ENCODE measurements around the gene NEK6. TPM values are rescaled to one million over a fixed set of nuclear protein-coding genes. Genes with fewer than 3 reads are reported as not detected.

The NEK6 gene
- total and polyA plus RNA-seq, 10 of the 15 experiments (the other 5 are each of a cell fraction or from before 2014, with no cell fraction given) = 31.3 to 161 (median 89.2) TPM

DNA sequence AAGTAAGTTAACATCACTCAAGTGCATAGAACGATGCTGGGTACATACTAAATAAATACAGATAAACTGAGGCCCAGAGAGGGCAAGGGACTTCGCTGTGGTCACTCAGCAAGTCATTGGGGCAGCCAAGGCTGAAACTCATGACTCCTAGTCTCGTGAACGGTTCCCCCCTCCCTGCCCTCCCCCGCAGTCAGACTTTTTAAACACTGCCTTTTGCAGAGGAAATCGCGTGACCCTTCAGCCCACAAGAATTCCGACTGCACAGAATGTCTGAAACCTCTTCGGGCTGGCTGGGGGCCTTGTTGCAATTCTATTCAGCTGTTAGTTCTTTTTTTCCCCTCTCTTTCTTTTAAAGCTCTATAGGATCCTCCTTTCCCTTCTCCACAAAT lies 28.1 kb downstream of the NEK6 start (continued):
- TF ChIP-seq, protein P1, sequence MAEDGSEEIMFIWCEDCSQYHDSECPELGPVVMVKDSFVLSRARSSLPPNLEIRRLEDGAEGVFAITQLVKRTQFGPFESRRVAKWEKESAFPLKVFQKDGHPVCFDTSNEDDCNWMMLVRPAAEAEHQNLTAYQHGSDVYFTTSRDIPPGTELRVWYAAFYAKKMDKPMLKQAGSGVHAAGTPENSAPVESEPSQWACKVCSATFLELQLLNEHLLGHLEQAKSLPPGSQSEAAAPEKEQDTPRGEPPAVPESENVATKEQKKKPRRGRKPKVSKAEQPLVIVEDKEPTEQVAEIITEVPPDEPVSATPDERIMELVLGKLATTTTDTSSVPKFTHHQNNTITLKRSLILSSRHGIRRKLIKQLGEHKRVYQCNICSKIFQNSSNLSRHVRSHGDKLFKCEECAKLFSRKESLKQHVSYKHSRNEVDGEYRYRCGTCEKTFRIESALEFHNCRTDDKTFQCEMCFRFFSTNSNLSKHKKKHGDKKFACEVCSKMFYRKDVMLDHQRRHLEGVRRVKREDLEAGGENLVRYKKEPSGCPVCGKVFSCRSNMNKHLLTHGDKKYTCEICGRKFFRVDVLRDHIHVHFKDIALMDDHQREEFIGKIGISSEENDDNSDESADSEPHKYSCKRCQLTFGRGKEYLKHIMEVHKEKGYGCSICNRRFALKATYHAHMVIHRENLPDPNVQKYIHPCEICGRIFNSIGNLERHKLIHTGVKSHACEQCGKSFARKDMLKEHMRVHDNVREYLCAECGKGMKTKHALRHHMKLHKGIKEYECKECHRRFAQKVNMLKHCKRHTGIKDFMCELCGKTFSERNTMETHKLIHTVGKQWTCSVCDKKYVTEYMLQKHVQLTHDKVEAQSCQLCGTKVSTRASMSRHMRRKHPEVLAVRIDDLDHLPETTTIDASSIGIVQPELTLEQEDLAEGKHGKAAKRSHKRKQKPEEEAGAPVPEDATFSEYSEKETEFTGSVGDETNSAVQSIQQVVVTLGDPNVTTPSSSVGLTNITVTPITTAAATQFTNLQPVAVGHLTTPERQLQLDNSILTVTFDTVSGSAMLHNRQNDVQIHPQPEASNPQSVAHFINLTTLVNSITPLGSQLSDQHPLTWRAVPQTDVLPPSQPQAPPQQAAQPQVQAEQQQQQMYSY (CRISPR knock-in tag; IDR thresholded peaks at IDR 0.05) = no peak
- TF ChIP-seq POLR2A (IDR thresholded peaks at IDR 0.05; ENCODE audit: low read depth, low read length) = no peak
- TF ChIP-seq RFX5 (IDR thresholded peaks at IDR 0.05; ENCODE audit: low read depth, low read length) = no peak
- TF ChIP-seq PAX8 (IDR thresholded peaks at IDR 0.05) = no peak
- TF ChIP-seq SUZ12 (IDR thresholded peaks at IDR 0.05; ENCODE audit: unreplicated experiment) = no peak
- peak; percentile 63; the same call in 1 of the 2 replicates for TF ChIP-seq POLR2AphosphoS5 (IDR thresholded peaks at IDR 0.05; ENCODE audit: low read length)
- TF ChIP-seq YBX1 (IDR thresholded peaks at IDR 0.05) = no peak
- no peak for TF ChIP-seq POLR2AphosphoS2 (IDR thresholded peaks at IDR 0.05; ENCODE audit: low read depth, low read length)
- 0 out of 2 replicates have a peak, but pooled peaks have one; percentile 26 for TF ChIP-seq BACH1 (IDR thresholded peaks at IDR 0.05; ENCODE audit: borderline replicate concordance)
- TF ChIP-seq GATAD2B (conservative IDR thresholded peaks at IDR 0.05; ENCODE audit: low read depth) = no peak
- TF ChIP-seq GABPA (IDR thresholded peaks at IDR 0.05; ENCODE audit: low read depth) = no peak
- TF ChIP-seq, protein P2, sequence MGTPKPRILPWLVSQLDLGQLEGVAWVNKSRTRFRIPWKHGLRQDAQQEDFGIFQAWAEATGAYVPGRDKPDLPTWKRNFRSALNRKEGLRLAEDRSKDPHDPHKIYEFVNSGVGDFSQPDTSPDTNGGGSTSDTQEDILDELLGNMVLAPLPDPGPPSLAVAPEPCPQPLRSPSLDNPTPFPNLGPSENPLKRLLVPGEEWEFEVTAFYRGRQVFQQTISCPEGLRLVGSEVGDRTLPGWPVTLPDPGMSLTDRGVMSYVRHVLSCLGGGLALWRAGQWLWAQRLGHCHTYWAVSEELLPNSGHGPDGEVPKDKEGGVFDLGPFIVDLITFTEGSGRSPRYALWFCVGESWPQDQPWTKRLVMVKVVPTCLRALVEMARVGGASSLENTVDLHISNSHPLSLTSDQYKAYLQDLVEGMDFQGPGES (IDR thresholded peaks at IDR 0.05) = no peak
- TF ChIP-seq HDGF (IDR thresholded peaks at IDR 0.05) = no peak
- TF ChIP-seq ZNF24 (IDR thresholded peaks at IDR 0.05) = 0 out of 2 replicates have a peak, but pooled peaks have one; percentile 28
- TF ChIP-seq, protein P3, sequence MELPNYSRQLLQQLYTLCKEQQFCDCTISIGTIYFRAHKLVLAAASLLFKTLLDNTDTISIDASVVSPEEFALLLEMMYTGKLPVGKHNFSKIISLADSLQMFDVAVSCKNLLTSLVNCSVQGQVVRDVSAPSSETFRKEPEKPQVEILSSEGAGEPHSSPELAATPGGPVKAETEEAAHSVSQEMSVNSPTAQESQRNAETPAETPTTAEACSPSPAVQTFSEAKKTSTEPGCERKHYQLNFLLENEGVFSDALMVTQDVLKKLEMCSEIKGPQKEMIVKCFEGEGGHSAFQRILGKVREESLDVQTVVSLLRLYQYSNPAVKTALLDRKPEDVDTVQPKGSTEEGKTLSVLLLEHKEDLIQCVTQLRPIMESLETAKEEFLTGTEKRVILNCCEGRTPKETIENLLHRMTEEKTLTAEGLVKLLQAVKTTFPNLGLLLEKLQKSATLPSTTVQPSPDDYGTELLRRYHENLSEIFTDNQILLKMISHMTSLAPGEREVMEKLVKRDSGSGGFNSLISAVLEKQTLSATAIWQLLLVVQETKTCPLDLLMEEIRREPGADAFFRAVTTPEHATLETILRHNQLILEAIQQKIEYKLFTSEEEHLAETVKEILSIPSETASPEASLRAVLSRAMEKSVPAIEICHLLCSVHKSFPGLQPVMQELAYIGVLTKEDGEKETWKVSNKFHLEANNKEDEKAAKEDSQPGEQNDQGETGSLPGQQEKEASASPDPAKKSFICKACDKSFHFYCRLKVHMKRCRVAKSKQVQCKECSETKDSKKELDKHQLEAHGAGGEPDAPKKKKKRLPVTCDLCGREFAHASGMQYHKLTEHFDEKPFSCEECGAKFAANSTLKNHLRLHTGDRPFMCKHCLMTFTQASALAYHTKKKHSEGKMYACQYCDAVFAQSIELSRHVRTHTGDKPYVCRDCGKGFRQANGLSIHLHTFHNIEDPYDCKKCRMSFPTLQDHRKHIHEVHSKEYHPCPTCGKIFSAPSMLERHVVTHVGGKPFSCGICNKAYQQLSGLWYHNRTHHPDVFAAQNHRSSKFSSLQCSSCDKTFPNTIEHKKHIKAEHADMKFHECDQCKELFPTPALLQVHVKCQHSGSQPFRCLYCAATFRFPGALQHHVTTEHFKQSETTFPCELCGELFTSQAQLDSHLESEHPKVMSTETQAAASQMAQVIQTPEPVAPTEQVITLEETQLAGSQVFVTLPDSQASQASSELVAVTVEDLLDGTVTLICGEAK (IDR thresholded peaks at IDR 0.05; ENCODE audit: borderline replicate concordance) = no peak
- no peak; the same call in none of the 2 replicates for TF ChIP-seq NR2F1 (conservative IDR thresholded peaks at IDR 0.05)
- TF ChIP-seq, protein P4, sequence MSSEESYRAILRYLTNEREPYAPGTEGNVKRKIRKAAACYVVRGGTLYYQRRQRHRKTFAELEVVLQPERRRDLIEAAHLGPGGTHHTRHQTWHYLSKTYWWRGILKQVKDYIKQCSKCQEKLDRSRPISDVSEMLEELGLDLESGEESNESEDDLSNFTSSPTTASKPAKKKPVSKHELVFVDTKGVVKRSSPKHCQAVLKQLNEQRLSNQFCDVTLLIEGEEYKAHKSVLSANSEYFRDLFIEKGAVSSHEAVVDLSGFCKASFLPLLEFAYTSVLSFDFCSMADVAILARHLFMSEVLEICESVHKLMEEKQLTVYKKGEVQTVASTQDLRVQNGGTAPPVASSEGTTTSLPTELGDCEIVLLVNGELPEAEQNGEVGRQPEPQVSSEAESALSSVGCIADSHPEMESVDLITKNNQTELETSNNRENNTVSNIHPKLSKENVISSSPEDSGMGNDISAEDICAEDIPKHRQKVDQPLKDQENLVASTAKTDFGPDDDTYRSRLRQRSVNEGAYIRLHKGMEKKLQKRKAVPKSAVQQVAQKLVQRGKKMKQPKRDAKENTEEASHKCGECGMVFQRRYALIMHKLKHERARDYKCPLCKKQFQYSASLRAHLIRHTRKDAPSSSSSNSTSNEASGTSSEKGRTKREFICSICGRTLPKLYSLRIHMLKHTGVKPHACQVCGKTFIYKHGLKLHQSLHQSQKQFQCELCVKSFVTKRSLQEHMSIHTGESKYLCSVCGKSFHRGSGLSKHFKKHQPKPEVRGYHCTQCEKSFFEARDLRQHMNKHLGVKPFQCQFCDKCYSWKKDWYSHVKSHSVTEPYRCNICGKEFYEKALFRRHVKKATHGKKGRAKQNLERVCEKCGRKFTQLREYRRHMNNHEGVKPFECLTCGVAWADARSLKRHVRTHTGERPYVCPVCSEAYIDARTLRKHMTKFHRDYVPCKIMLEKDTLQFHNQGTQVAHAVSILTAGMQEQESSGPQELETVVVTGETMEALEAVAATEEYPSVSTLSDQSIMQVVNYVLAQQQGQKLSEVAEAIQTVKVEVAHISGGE (CRISPR knock-in tag; IDR thresholded peaks at IDR 0.05) = no peak
- no peak for TF ChIP-seq CHD4 (IDR thresholded peaks at IDR 0.05)
- TF ChIP-seq SREBF2 (IDR thresholded peaks at IDR 0.05; ENCODE audit: low read length) = no peak

Data from GM12878 (cell line).